Spinal cord (tissue), 10 donors: ENCODE measurements around the gene SHISAL1. TPM values are rescaled to one million over a fixed set of nuclear protein-coding genes. Genes with fewer than 3 reads are reported as not detected.

Source experiments
- DNase-seq, 6 donors: peaks; one replicate each; pipeline versions ENCODE4 v3.0.0 to v3.0.0-alpha.2; 2013 to 2015; ENCODE audit warnings: low spot score in 6 of 6, low read depth in 4 of 6
- H3K27ac ChIP-seq: one replicate; pipeline ENCODE4 v1.5.1; 2013; ENCODE audit warnings: low read depth, low read length, control low read depth
- H3K27me3 ChIP-seq: one replicate; pipeline ENCODE4 v1.6.1; 2013; ENCODE audit warnings: low read length; ENCODE audit not compliant: control insufficient read depth, insufficient read depth
- H3K36me3 ChIP-seq: one replicate; pipeline ENCODE4 v1.6.1; 2013; ENCODE audit warnings: low read length; ENCODE audit not compliant: control insufficient read depth, insufficient read depth
- H3K4me1 ChIP-seq: one replicate; pipeline ENCODE4 v1.6.1; 2013; ENCODE audit warnings: low read length; ENCODE audit not compliant: control insufficient read depth, insufficient read depth
- H3K4me3 ChIP-seq: one replicate; pipeline ENCODE4 v1.5.1; 2013; ENCODE audit warnings: low read depth, low read length, control low read depth
- H3K9me3 ChIP-seq: one replicate; pipeline ENCODE4 v1.6.1; 2013; ENCODE audit warnings: low read length; ENCODE audit not compliant: control insufficient read depth, insufficient read depth
- WGBS: methylation state at CpG from one replicate; pipeline ENCODE4 v1.1.5; 2013; ENCODE audit warnings: missing lambda C conversion rate; ENCODE audit not compliant: insufficient coverage; 5-methylcytosine and 5-hydroxymethylcytosine counted together
- polyA plus RNA-seq, 2 donors: library from polyadenylated mRNA; unstranded; fragments of 120-200 nt; gene quantifications; one replicate each; pipeline ENCODE4 v1.2.1, GENCODE V29; 2013; ENCODE audit not compliant: insufficient read length in 2 of 2
- total RNA-seq, 2 donors: library from RNA; depleted of rRNA in 1 of 2; stranded (reverse); fragments of 120-200 nt in 1 of 2; fragments of >200 nt in 1 of 2; gene quantifications; one replicate each; pipeline versions ENCODE4 v1.2.3 to v1.2.4, GENCODE V29; 2013 to 2014
- donor health status: healthy.

The SHISAL1 gene
- total and polyA plus RNA-seq, 4 donors, result 8.2 to 17.0 (median 13.7) TPM

GRCh38 chr22:44276706-44277356, 35.9 kb downstream of the SHISAL1 start:
- Histone ChIP-seq H3K4me1 (peaks cover 61% of the 10 kb centered on the region), H3K27me3 (peaks cover 2% of the 10 kb centered on the region), H3K27ac (no peak overlapping the region), H3K4me3 (no peak overlapping the region), H3K36me3 (peaks cover 22% of the 10 kb centered on the region), H3K9me3 (no peaks in the 10 kb centered on the region)
- 83% methylated on average over 15 of the region's 18 CpGs for WGBS
- DNase-seq, result no peak

GRCh38 chr22:44276041-44276440, 36.7 kb downstream of the SHISAL1 start:
- WGBS, result 63% methylated on average over 9 of the region's 10 CpGs
- H3K27ac ChIP-seq, result no peak overlapping the region
- peaks cover 2% of the 10 kb centered on the region for H3K27me3 ChIP-seq
- no peaks in the 10 kb centered on the region for H3K9me3 ChIP-seq
- H3K36me3 ChIP-seq, result peaks cover 14% of the 10 kb centered on the region
- H3K4me1 ChIP-seq, result peaks cover 66% of the 10 kb centered on the region
- DNase-seq, result no peak
- H3K4me3 ChIP-seq, result no peak overlapping the region

GRCh38 chr22:44275631-44275995, 37.1 kb downstream of the SHISAL1 start:
- peak in 2 of 6 donors; percentile 65 to 72 for DNase-seq
- H3K27me3 ChIP-seq, result peaks cover 2% of the 10 kb centered on the region
- 51% methylated on average over 5 of the region's 5 CpGs for WGBS
- peaks cover 70% of the 10 kb centered on the region for H3K4me1 ChIP-seq
- no peak overlapping the region for H3K27ac ChIP-seq
- H3K36me3 ChIP-seq, result peaks cover 9% of the 10 kb centered on the region
- H3K4me3 ChIP-seq, result no peak overlapping the region
- H3K9me3 ChIP-seq, result no peaks in the 10 kb centered on the region

GRCh38 chr22:44274918-44275630, 37.7 kb downstream of the SHISAL1 start:
- no peak for DNase-seq
- peaks cover 9% of the 10 kb centered on the region for H3K36me3 ChIP-seq
- 96% methylated on average over 12 of the region's 22 CpGs for WGBS
- peak overlapping the region; percentile 52 for H3K27ac ChIP-seq
- H3K27me3 ChIP-seq, result peaks cover 2% of the 10 kb centered on the region
- no peaks in the 10 kb centered on the region for H3K9me3 ChIP-seq
- H3K4me1 ChIP-seq, result peaks cover 75% of the 10 kb centered on the region
- no peak overlapping the region for H3K4me3 ChIP-seq

- Histone ChIP-seq H3K36me3 (peaks cover 10% of the 10 kb centered on the region), H3K4me3 (no peak overlapping the region), H3K27me3 (no peaks in the 10 kb centered on the region), H3K4me1 (peaks cover 70% of the 10 kb centered on the region), H3K27ac (peak overlapping the region; percentile 16), H3K9me3 (no peaks in the 10 kb centered on the region)
- DNase-seq, result peak in 1 of 6 donors; percentile 42
- no CpG with 5 or more reads among the region's 5 CpGs for whole genome bisulfite sequencing
These were observed 39.6 kb downstream of the SHISAL1 start for GRCh38 chr22:44273175-44273574.

GRCh38 chr22:44272401-44272771, 40.4 kb downstream of the SHISAL1 start:
- Histone ChIP-seq H3K36me3 (peaks cover 10% of the 10 kb centered on the region), H3K27ac (peak overlapping the region; percentile 48), H3K4me1 (peaks cover 73% of the 10 kb centered on the region), H3K4me3 (no peak overlapping the region), H3K27me3 (no peaks in the 10 kb centered on the region), H3K9me3 (no peaks in the 10 kb centered on the region)
- 23% methylated on average over 4 of the region's 5 CpGs for WGBS
- peak; percentile 35 to 91 (median 64) for DNase-seq

- DNase-seq, result peak in 3 of 6 donors; percentile 35 to 88 (median 41)
- Histone ChIP-seq H3K27me3 (no peaks in the 10 kb centered on the region), H3K27ac (peak overlapping the region; percentile 15), H3K36me3 (peaks cover 10% of the 10 kb centered on the region), H3K4me3 (no peak overlapping the region), H3K9me3 (no peaks in the 10 kb centered on the region), H3K4me1 (peaks cover 73% of the 10 kb centered on the region)
- WGBS, result 21% methylated on average over 8 of the region's 11 CpGs
These were observed 40.9 kb downstream of the SHISAL1 start for GRCh38 chr22:44271732-44272400.

GRCh38 chr22:44271010-44271500, 41.7 kb downstream of the SHISAL1 start:
- no peaks in the 10 kb centered on the region for H3K27me3 ChIP-seq
- H3K36me3 ChIP-seq, result peaks cover 10% of the 10 kb centered on the region
- no peak overlapping the region for H3K27ac ChIP-seq
- H3K4me3 ChIP-seq, result no peak overlapping the region
- DNase-seq, result no peak
- no peaks in the 10 kb centered on the region for H3K9me3 ChIP-seq
- peaks cover 70% of the 10 kb centered on the region for H3K4me1 ChIP-seq

GRCh38 chr22:44270556-44270880, 42.2 kb downstream of the SHISAL1 start:
- H3K4me3 ChIP-seq, result no peak overlapping the region
- H3K4me1 ChIP-seq, result peaks cover 64% of the 10 kb centered on the region
- no peak overlapping the region for H3K27ac ChIP-seq
- peaks cover 10% of the 10 kb centered on the region for H3K36me3 ChIP-seq
- no peaks in the 10 kb centered on the region for H3K9me3 ChIP-seq
- no peaks in the 10 kb centered on the region for H3K27me3 ChIP-seq
- DNase-seq, result no peak
- WGBS, result 75% methylated on average over 9 of the region's 9 CpGs
